ENCODE data around the gene BICC1. TPM values are rescaled to one million over a fixed set of nuclear protein-coding genes. Genes with fewer than 3 reads are reported as not detected.

Gene BICC1
- polyA plus RNA-seq, 3 donors, result 0.02 to 0.24 (median 0.14) TPM

DNA sequence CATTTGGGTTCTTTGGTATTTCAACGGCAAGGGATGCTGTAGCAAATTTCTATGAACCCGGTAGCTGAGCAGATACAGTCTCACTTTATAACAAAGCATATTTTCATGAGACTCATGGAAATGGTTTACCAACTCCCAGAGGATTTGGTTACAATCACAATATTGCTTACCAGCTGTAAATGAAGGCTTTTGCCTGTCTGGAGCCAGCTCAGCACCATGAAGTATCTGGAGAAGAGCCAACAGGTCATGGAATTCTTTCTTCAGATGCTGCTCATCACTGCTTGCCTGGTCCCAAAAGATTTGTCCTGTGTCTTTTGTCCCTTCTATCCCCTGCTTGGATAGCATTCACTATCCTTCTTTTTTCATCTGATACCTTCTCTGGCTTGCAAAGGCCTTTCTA lies 346.9 kb downstream of the BICC1 start:
- H3K4me1 ChIP-seq (ENCODE audit: control insufficient read depth in 1 of 2, insufficient read depth in 2 of 2, low read length in 2 of 2), result no peaks in the 10 kb centered on the region
- DNase-seq, result no peak
- H3K27me3 ChIP-seq (ENCODE audit: control insufficient read depth in 2 of 2, insufficient read depth in 2 of 2, low read length in 2 of 2), result no peaks in the 10 kb centered on the region
- no peak overlapping the region for H3K9ac ChIP-seq (ENCODE audit: insufficient read depth, low read length, poor library complexity, severe bottlenecking)
- Mint-ChIP-seq H3K36me3 (no peaks in the 10 kb centered on the region), H3K4me1 (no peaks in the 10 kb centered on the region), H3K27me3 (ENCODE audit: low read depth in 3 of 3) (peaks cover 0 to 3% (median 0%) of the 10 kb centered on the region in 3 donors), H3K27ac (no peak overlapping the region), H3K9me3 (peaks cover 4 to 14% (median 6%) of the 10 kb centered on the region in 7 donors), H3K4me3 (no peak overlapping the region)
- TF ChIP-seq, protein P1, sequence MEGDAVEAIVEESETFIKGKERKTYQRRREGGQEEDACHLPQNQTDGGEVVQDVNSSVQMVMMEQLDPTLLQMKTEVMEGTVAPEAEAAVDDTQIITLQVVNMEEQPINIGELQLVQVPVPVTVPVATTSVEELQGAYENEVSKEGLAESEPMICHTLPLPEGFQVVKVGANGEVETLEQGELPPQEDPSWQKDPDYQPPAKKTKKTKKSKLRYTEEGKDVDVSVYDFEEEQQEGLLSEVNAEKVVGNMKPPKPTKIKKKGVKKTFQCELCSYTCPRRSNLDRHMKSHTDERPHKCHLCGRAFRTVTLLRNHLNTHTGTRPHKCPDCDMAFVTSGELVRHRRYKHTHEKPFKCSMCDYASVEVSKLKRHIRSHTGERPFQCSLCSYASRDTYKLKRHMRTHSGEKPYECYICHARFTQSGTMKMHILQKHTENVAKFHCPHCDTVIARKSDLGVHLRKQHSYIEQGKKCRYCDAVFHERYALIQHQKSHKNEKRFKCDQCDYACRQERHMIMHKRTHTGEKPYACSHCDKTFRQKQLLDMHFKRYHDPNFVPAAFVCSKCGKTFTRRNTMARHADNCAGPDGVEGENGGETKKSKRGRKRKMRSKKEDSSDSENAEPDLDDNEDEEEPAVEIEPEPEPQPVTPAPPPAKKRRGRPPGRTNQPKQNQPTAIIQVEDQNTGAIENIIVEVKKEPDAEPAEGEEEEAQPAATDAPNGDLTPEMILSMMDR (IDR thresholded peaks at IDR 0.05), result no peak
- H3K9me3 ChIP-seq (replicated peaks in 1 of 2; ENCODE audit: control insufficient read depth in 1 of 2, insufficient read depth in 1 of 2, low read length in 2 of 2), result no peaks in the 10 kb centered on the region
- intact Hi-C loops (cut with micrococcal nuclease), result no loop called here
- H3K4me2 ChIP-seq (replicated peaks; ENCODE audit: extremely low read depth, low read length, poor library complexity, severe bottlenecking), result no peak overlapping the region
- H3K79me2 ChIP-seq (ENCODE audit: insufficient read depth, low read length), result no peaks in the 10 kb centered on the region
- H2AFZ ChIP-seq (ENCODE audit: insufficient read depth, low read depth, low read length, poor library complexity, severe bottlenecking), result no peak overlapping the region
- WGBS (ENCODE audit: insufficient coverage), result no CpG with 5 or more reads among the region's 2 CpGs
- H3K27ac ChIP-seq (ENCODE audit: low read depth in 1 of 2, low read length in 2 of 2), result no peak overlapping the region
- H3K36me3 ChIP-seq (replicated peaks in 1 of 2; ENCODE audit: control insufficient read depth in 1 of 2, insufficient read depth in 2 of 2, low read length in 2 of 2), result no peaks in the 10 kb centered on the region
- no peaks in the 10 kb centered on the region for H4K20me1 ChIP-seq (ENCODE audit: insufficient read depth, low read length)
- H3K4me3 ChIP-seq (replicated peaks in 1 of 3; ENCODE audit: low read depth in 2 of 3, low read length in 3 of 3), result no peak overlapping the region

DNA sequence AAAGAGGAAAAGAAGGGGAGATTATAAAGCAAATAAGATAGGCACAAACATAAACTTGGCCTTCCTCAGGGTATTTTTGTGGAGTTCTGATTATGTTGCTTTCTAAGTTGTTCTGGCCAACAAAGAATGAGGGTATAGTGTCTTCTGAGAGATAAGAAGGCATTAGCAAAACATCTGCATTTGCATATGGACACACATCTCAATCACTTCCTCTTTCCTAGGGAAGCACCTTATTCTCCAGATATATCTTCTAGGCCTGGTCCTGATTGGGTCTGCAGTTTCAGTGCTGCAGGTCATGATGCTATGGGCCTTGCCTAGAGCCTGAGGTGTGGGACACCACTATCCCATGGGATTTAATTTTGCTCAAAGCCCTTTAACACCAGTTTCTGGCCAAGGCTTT lies 355.0 kb downstream of the BICC1 start:
- no peaks in the 10 kb centered on the region for H3K9me3 ChIP-seq (replicated peaks in 1 of 2; ENCODE audit: control insufficient read depth in 1 of 2, insufficient read depth in 1 of 2, low read length in 2 of 2)
- no peaks in the 10 kb centered on the region for H3K79me2 ChIP-seq (ENCODE audit: insufficient read depth, low read length)
- H3K4me3 ChIP-seq (replicated peaks in 1 of 3; ENCODE audit: low read depth in 2 of 3, low read length in 3 of 3), result no peak overlapping the region
- TF ChIP-seq, protein P1 (IDR thresholded peaks at IDR 0.05), result no peak
- H3K9me3 Mint-ChIP-seq, result peaks cover under 1 to 14% (median 7%) of the 10 kb centered on the region in 7 donors
- DNase-seq, result no peak
- H3K27me3 ChIP-seq (ENCODE audit: control insufficient read depth in 2 of 2, insufficient read depth in 2 of 2, low read length in 2 of 2), result no peaks in the 10 kb centered on the region
- H3K4me3 Mint-ChIP-seq, result no peak overlapping the region
- H2AFZ ChIP-seq (ENCODE audit: insufficient read depth, low read depth, low read length, poor library complexity, severe bottlenecking), result no peak overlapping the region
- H3K27me3 Mint-ChIP-seq (ENCODE audit: low read depth in 3 of 3), result no peaks in the 10 kb centered on the region
- no peaks in the 10 kb centered on the region for H4K20me1 ChIP-seq (ENCODE audit: insufficient read depth, low read length)
- H3K27ac ChIP-seq (ENCODE audit: low read depth in 1 of 2, low read length in 2 of 2), result no peak overlapping the region
- no peak overlapping the region for H3K4me2 ChIP-seq (replicated peaks; ENCODE audit: extremely low read depth, low read length, poor library complexity, severe bottlenecking)
- no peaks in the 10 kb centered on the region for H3K36me3 ChIP-seq (replicated peaks in 1 of 2; ENCODE audit: control insufficient read depth in 1 of 2, insufficient read depth in 2 of 2, low read length in 2 of 2)
- intact Hi-C loops (cut with micrococcal nuclease), result no loop called here
- H3K27ac Mint-ChIP-seq, result no peak overlapping the region
- no peaks in the 10 kb centered on the region for H3K4me1 ChIP-seq (ENCODE audit: control insufficient read depth in 1 of 2, insufficient read depth in 2 of 2, low read length in 2 of 2)
- no peaks in the 10 kb centered on the region for H3K36me3 Mint-ChIP-seq
- no peak overlapping the region for H3K9ac ChIP-seq (ENCODE audit: insufficient read depth, low read length, poor library complexity, severe bottlenecking)
- H3K4me1 Mint-ChIP-seq, result no peaks in the 10 kb centered on the region
